Astrocyte of the hippocampus (primary cell): ENCODE results near the gene MNDA.

ENCODE experiments used
- DNase-seq: peaks from one replicate; pipeline ENCODE4 v3.0.0; 2011; ENCODE audit warnings: low read depth, low spot score

MNDA gene

DNA sequence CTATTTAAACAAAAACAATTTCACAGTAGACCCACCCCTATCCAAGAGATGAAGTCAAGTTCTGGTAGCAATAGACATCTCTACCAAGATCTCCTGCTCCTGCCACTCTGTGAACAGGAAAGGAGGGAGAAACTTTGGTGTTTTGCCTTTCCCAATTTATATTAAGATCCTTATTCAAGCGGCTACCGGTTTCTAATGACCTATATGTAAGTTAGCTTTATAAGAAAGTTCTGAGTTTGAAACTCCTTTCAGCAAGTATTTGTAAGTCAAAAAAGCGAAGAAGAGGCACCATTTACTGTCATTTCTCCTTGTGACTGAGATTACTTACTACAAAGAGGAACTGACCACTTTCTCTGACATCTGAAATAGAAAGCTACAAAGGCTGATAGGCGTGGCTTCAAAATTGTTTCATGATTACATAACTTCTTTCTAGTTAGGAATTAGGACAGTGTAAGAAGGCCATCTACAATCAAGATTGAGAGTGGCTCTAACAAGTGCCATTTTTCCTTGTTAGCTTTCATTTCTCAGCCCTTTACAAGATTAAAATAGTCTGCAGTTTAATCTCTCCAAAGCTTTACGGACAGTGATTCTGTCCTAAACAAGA is at the start of gene MNDA:
TSS of gene MNDA (plus strand) at position 448 of the 604 bp plus-strand sequence. CDS start 10,803 bp downstream, outside the sequence.
- DNase-seq: no peak

DNA sequence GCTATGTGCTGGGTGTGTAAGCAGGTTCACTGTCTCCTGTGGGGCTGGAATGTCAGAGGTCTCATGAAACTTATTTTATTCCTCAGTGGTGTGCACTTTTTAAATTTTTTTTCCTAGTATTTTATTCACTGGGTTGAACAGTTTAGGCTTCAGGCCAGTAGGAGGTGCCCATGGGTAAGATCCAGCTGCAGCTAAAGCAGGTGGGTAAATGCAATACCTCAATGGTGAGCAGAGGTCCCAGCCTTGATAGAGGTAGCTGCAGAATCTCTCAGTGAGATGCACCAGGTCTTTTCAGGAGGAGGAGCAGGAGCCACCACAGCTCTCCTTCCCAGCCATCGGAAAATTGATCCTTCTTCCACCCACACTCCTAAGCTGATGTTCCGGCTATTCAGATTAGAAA is 37.5 kb upstream of the MNDA start:
- peak; percentile 2 for DNase-seq

DNA sequence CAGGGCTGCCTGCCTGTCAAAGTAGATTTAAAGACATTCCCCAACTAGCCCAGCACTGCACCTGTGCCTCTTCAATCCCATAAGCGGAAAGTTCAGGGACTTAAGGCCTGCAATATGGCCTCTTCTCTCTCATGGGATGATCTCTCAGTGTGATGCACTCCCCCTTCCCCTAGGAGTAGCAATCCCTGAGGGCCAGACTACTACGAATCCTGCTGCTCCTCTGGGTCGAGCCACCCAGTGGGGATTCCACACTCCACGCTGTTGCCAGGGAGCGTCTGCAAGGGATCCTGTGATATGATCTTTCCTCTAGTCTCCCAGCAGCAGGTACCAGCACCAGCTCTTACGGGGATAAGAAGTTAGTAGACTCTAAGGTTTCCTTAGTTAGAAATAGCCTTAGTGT is 36.9 kb upstream of the MNDA start:
- no peak for DNase-seq

DNA sequence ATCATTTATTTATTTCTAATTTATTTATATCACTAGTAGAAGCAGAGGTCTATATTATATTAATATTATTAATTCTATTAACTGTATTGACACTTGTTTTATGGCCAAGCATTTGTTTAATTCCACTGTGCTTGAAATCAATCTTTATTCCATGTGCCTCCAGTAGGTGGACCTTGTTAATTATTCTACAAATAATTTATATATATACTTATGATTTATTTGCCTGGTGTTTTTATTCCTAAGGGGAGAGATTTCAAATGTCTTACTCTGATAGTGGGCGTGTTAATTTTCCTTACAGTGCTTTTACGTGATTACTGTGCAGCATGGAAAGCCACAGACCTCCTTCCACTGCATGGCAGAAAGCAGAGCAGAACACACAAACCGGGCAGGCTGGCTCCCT is 32.6 kb upstream of the MNDA start:
- DNase-seq: no peak

DNA sequence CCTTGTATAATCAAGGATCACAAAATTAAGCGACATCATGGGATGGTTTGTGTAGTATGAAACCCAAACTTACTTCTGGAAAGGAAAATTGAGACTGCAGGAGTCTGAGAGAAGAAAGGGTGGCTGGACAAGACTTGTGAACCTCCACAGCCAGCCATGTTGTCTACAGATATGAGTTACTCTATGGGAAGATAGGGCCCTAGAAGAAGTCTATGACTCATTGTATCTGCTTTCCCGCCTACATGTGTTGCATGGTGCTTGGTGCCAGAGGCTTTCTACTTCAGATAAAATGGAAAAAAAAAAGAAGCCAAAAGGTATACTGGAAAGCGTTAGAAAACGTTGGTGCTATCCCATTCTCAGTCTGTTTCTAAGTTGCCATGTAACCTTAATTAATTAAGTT is 31.5 kb upstream of the MNDA start:
- DNase-seq: no peak

DNA sequence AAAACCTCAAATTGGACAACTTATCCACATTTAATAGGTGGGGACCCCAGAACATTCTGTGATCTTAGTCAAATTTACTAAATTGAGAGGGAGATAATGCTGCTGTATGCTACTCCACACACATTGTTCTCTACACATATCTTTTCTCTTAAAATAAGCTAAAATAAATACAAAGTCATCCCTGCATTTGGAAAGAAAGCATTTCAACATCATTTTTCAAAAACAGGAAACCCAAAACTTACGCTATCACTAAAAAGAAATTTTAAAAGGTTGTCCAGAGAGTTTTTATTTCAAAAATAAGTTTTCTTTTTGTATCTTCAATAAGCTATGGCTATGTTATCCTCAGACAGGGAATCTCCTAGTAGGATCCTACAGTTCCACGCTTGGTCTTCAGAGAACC is 30.6 kb upstream of the MNDA start:
- no peak for DNase-seq

DNA sequence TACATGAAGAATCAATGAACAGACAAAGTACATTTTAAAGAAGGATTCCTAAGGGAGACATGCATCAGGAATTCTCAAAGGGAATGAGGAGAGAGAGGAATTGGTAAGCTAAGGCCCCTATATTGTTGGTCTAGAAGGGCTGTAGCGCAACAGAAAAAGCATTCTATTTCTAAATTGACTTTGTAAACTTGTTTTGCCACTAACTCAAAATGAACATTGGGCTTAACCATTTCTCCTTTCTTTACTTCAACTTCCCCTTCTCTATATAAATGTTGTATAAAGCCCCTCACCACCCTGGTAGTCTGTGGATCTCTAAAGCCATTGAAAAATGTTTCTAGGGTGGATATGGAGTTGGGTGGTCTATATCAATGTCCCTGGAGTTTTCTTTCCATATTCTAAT is 29.8 kb upstream of the MNDA start:
- no peak for DNase-seq

DNA sequence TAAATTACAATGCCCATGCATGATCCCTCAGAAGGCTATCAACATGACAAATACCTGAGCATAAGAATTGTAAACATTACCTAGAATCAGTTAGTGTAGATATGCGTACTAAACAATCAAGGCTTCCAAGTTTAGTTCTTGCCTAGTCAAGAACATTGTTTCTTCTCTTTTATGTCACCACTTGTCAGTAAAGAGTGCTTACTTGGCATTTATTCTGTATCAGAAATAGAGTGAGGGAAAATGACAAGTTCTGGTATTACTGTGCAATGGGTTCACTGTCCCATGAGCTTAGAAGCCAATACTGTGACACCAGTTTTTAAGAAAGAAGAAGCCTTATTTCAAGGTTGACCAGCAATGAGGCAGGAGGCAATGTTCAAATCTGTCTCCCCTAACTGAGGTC is 27.5 kb upstream of the MNDA start:
- DNase-seq: no peak

DNA sequence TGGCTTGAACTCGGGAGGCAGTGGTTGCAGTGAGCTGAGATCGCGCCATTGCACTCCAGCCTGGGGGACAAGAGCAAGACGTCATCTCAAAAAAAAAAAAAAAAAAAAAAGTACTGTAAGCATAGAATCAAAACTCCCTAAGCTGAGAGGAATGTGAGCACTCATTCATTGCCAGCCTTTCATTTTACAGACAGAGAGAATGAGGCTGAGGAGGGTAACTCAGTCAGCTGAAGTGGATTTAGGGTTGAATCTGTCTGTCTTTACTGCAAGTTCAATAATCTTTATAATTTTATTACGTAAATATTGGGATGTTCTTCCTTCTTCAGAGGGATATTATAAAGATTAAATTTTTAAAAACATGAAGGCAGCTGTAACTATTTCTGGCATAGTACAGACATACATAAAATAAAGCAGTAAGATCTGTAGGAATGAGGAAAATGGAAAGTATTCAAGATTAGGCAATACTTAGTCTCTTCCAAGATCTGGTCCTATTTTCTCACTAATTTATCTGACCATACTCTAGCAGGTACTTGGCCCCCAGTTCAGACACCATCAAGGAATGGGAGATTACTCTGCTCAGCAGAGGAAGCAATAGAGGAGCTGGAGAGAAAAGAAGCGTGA is 24.1 kb upstream of the MNDA start:
- no peak for DNase-seq

DNA sequence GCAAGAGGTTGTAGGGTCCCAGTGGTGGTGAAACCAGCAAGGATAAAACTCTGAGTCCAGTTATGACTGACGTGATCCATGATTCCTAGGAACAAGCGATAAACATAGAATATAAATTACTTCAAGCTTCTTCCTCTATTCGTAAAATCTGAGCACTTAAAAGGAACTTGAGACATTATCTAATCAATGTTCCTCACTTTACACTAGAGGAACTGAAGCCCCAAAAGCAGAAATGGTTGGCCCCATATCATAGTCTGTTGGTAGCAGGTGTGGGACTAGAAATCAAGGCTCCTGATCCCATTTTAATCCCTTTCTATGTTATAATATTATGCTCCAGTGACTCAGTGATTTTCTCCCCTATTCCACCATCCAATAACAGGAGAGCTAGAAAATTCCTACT is 21.9 kb upstream of the MNDA start:
- DNase-seq: no peak

DNA sequence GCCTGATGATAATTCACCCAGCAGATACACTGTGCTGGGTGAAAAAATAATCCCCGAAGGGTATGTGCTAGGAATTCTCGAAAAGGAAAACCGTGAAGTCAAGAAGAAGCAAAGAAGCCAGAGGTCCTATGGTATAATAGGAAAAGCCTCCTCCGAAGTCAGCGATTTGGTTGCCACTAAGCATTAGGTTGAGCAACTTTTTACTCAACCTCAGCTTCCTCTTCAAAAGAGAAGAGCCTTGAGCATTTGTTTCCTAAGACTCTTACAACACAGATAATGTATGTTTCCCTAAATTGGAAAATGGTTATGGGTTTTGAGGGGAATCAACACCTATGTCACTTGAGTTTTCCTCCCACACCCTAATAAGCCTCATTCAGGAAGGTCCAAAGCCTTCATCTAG is 21.3 kb upstream of the MNDA start:
- DNase-seq: no peak

DNA sequence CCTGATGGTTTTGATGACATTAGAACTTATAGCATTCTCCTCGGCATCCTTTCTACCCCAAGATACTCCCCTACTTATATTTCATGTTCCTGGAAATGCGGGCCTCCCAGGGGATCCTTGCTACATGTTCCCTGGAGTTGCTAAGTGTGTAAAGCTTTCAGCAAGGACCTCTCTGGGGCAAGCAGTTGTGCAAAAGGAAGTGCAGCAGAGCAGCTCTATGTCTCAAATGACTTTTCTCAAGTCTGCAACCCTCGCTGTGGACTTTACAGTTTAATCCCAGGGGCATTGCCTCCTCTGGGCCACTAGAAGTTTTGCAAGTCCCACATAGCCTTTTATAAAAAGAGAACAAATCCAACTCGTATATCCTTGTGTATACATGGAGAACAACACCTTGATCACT is 20.8 kb upstream of the MNDA start:
- no peak for DNase-seq

DNA sequence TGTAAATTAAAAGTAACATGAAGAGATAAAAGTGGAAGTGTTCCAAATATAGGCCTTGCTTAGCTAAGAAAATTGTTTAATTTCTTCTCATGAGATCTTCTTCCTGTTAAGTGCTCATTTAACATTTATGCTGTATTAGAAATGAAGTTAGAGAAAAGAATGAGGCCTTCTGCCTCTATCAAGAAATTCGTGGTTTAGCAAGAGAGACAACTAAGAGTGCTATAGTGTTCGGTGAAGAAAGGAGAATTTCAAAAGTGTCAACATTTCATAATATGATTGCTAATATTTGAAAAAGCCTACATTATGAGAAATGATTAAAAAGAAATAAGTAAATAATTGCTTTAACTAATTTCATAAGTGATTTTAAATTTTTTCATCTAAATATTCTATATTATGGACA is 18.8 kb upstream of the MNDA start:
- DNase-seq: no peak

DNA sequence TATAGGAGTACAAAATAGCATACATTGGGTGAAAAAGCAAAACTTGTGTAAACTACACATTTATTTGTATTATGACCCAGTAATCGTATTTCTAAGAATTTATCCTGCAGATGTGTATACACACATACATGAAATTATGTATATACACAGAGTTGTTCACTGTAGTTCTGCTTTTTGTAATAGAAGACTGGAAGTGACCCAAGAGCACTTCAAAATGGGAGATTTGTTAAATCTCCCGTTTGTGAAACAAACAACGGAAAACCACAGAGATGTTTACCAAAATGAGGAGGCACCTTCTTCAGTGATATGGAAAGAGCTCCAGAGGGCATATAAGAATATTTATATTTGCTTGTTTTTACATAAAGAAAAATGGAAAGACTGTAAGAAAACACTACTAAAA is 18.0 kb upstream of the MNDA start:
- DNase-seq: no peak

DNA sequence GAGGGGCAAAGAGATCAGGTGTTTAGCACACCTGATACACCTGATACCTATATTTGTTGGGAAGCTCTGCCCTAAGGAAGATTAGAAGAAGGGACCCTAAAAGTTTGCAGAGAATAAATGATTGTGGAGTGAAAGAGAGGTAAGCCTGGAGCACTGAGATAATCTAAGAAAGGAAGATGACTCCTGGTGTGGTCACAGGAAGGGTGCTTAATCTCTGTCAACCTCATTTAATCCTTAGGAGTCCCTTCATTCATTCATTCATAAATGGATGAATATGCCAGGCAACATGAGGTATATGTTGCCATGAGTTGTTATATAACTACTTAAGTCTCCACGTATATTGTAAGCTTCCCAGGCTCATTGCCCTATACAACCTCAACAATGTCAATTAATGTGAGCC is 16.2 kb upstream of the MNDA start:
- no peak for DNase-seq

DNA sequence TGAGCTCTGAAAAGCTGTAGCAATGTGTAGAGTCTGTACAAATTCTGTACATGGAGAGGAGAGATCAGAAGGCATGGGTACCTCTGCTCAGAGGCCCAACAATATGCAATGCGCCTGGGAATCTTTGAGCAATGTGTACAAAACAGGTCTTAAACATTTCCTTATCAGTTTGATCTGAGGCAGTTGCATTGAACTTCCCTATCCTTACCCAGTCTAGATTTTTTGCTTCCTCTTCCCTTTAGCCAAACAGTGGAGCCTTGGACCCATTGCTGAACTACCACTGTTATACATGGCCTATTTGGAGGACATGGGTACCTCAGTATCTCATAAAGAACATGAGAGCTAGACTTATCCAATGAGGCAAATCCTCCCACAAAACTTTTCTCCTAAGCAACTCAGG is 12.6 kb upstream of the MNDA start:
- no peak for DNase-seq

DNA sequence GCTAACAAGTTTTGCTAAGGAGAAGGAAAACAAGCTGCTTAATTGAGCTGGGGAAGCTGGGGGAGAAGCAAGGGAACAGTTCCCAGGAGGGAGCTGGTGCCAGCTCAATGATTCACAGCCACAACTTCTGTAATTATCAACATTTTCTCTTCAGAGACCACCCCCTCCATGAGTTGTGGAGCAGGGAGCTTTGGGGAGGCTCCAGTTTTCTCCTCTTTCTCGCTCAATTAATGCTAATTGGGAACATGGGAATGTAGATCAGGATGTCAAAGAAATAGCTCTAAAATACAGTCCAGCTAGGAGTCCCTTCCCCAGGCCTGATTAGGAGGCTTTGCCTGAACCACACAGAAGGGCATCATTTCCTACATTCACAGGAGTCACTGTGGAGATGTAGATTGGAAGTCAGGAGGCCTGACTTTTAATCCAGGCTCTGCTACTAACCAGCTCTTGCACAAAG is 12.1 kb upstream of the MNDA start:
- DNase-seq: peak; percentile 61

DNA sequence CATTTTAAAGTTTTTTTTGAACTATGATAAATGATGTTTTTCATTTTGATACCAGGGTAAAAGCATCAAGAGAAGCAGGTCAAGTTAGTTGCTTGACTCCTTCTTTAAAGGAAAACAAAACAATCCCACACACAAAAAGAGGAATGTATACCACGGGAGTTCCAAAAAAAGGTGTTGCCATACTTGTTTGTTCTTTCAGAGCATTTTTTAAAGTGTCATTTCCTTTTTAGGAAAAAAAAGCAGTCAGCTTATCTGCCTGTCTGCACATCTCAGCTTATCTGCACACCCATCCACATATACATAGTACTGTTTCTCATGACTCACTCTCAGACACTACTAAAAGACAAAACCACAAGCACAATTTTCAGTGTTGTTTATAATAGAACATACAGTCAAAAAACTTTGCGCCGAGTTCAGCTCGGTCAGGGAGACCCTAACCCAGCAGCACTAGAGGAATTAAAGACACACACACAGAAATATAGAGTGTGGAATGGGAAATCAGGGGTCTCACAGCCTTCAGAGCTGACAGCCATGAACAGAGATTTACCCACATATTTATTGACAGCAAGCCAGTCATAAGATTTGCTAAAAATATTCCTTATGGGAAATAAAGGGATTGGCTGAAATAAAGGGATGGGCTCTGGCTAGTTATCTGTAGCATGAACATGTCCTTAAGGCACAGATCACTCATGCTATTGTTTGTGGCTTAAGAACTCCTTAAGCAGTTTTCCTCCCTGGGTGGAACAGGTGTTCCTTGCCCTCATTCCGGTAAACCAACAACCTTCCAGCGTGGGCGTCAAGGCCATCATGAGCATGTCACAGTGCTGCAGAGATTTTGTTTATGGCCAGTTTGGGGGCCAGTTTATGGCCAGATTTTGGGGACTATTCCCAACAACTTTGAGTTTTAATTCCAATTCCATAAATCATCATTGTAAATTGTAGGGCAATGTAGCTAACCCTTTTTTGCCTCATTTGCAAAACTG is 11.4 kb upstream of the MNDA start:
- peak; percentile 14 for DNase-seq

DNA sequence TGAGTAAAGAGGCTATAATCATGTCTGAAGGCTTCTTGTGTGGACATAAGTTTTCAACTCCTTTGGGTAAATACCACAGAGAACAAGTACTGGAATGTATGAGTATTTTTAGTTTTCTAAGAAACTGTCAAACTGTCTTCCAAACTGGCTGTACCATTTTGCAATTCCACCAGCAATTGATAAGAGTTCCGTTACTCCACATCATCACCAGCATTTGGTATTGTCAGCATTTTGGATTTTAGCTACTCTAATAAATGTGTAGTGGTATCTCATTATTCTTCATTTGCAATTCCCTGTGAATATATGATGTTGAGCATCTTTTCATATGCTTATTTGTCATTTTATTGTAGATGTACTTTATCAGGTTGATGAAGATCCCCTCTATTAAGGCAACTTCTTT is 9.4 kb upstream of the MNDA start:
- DNase-seq: no peak

DNA sequence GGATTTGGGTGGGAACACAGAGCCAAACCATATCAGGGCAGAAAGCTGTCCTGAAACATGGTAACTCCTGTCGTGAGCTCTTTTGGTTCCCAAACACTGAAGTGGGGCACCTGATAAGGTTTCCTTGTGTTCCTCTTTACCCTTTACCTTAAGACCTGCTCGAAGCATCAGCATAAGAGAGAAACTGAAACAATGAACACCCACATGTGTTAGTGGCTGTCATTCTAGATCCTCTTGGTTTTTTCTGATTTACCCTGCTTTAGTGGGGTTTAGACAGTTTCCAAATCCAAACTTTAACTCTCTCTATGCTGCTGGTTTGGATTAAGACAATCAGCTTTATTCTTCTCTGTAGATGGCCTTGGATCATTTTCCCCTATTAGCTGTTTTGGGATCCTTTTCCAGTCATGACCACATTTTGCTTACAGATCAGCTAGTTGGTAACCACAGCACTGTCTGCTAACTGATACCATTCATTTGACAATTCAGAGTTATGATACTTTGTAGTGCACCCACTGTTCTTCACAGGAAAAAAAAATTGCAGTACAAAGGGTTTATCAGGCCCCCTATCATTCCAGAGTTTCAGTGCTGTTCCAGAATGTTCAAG is 975 bp upstream of the MNDA start:
- no peak for DNase-seq

DNA sequence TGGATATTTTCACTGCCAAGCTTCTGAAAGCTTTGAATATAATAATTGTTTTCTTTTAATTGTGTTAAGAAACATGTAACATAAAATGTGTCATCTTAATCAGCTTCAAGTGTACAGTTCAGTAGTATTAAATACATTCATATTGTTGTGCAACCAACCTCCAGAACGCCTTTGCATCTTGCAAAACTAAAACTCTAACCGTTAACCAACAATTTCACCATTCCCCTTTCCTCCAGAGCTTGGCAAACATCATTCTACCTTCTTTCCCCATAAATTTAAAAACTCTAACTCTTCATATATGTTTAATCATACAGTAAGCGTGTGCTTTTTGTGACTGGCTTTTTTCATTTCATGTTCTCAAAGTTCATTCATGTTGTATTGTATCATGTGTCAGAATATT is 2.1 kb downstream of the MNDA start:
- DNase-seq: no peak

DNA sequence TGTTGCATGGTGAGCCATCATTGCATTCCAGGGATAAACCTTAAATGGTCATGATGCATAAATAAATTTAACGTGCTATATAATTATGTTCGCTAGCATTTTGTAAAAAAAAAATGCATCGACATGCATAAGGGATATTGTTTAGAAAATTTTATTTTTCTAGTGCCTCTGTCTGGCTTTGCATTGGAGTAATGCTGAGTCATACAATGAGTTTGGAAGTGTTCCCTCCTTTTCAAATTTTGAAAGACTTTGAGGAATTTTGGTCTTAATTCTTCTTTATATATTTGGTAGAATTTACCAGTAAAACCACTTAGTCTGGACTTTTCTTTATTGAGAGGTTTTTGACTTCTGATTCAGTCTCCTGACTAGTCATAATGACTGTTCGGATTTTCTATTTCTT is 4.9 kb downstream of the MNDA start:
- no peak for DNase-seq
